Activated T-cell treated with anti-CD3 and anti-CD28 coated beads for 48 hours (primary cell): ENCODE results near the gene CATSPERD.

Source experiments
- DNase-seq: peaks from one replicate; pipeline ENCODE4 v3.0.0-alpha.2; 2020; ENCODE audit warnings: low read depth

The CATSPERD gene

GRCh38 chr19:5804516-5805461 is 84.4 kb downstream of the CATSPERD start, which contains the start of gene NRTN:
Gene NRTN (plus strand): TSS chr19:5805067. CDS start chr19:5824166, 19,099 bp downstream.
- DNase-seq: peak; percentile 35

DNA sequence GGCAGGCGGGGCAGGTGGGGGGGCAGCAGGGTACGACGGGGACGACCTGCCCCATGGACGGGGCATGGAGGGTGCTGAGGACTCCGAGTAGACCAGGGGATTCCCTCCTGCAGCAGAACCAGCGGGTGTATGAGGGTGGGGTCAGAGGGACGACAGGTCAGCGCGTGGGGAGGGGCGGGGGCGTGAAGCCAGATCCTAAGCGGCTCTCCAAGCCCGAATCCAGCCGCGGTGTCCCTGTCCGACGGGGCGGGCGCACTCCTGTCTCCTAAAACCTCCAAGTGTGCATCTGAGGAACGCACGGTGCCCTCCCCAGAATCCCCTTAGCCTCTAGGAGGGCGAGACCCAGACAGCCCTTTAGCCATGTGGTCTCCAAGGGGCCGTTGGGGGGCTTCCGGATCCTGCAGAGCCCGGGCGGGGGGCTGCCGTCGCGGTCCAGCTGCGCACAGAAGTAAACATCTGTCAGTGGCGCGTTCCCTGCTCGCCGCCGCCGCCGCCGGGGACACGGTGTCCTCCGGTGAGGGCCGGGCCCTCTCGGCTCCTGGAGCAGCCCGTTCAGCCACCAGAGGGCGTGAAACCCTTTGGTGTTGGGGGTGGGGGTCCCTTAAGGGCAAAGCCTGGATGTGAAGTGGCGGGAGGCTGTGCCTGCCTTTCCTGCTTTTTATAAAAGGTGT is 85.2 kb downstream of the CATSPERD start:
- DNase-seq: peak; percentile 55

- no peak for DNase-seq
Measured at GRCh38 chr19:5806133-5806489, 85.7 kb downstream of the CATSPERD start.

DNA sequence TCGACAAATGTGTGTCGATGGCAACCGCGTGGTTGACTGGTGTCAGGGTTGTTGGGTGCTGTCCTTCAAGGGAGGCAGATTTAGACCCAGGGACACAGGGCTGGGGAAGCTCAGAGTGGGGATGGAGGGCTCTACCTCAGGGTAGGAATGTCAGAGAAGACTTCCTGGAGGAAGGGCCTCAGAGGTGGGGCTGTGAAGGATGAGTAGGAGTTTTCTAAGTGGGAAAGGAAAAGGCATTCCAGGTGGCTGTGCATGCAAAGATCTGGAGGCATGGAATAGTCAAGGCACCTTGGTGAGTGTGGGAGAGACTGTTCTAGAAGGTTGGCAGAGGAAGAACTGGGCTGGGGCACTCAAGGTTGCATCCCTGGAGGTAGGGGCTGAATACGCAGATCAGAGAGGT is 86.5 kb downstream of the CATSPERD start:
- no peak for DNase-seq

DNA sequence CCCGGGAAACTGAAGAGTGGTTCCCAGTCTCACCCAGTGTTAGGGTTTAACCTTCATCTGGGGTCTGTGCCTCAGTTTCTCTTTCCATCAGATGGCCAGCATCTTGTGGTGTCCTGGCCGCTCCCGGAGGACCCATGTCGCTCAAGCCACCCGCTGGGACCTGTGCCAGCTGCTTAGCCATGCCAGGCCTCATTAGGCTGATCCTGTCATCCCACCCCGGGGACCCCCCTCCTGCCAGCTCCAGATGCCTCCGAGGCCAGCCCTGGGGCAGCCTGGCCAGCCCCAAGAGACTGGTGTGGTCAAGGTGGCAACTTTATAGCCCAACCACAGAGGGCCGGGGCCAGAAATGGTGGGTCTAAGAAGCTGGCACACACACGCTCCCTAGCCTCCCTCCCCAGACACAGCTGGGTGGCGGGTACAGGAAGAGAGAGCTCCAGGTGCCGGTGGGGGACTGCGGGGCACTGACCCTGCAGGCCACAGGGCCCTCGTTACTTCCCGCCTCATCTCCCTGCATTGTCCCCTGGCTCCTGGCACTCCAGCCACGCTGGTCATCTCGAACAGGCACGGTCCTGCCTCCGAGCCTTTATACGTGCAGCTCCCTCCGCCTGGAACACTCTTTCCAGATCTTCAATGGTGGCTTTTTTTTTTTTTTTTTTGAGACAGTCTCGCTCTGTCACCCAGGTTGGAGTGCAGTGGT is 87.8 kb downstream of the CATSPERD start:
- no peak for DNase-seq

- no peak for DNase-seq
Measured at GRCh38 chr19:5809053-5809452, 88.6 kb downstream of the CATSPERD start.

DNA sequence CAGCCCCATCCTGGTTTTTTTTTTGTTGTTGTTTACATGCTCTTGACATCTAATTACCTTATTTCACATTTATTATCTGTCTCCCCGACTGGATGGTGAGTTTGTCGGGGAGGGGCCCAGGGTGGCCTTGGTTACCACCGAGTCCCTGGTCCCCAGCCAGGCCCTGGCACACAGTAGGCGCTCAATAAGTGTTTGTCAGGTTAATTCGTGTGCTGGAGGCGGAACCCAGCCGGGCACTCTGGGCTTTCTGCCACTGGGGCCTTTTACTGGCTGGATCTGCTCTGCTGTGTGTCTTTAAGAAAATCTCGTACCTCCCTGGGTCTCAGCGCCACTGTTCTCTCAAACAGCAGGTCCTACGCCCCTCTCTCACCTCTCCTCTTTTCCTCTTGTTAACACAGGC is 89.0 kb downstream of the CATSPERD start:
- no peak for DNase-seq

- DNase-seq: no peak
Measured at GRCh38 chr19:5811117-5811516, 90.7 kb downstream of the CATSPERD start.

- DNase-seq: no peak
Measured at GRCh38 chr19:5814123-5814851, 93.8 kb downstream of the CATSPERD start.

GRCh38 chr19:5814852-5815246 is 94.4 kb downstream of the CATSPERD start:
- no peak for DNase-seq

GRCh38 chr19:5817218-5817617 is 96.8 kb downstream of the CATSPERD start:
- DNase-seq: no peak

GRCh38 chr19:5818594-5818993 is 98.2 kb downstream of the CATSPERD start:
- no peak for DNase-seq

GRCh38 chr19:5820785-5821184 is 100.3 kb downstream of the CATSPERD start:
- no peak for DNase-seq

GRCh38 chr19:5821521-5822180 is 101.2 kb downstream of the CATSPERD start:
- DNase-seq: no peak

DNA sequence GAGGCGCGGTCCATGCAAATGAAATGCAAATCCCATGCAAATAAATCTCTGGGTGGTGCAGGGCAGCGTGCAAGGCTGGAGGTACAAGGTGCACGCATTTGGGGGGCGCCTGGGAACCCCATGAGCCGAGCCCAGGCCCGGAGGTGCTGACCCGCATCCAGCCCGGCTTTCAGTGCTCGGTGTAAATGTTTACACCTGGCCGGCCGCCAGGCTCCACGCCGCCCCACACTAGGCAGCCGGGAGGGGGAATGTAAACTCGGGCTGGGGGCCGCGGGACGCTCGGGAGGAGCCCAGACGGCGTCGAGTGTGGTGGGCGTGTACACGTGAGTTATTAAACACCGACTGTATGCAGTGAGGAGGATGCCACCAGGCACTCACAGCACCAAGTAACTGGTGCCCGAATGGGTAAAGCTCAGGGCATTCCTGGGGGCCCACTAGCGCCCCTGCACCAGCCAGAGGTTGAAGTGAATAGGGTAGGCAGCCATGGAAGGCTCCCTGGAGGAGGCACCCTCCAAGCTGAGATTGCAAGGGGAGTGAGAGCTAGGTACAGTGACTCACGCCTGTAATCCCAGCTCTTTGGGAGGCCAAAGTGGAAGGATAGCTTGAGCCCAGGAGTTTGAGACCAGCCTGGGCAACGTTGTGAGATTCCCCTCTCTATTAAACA is 101.9 kb downstream of the CATSPERD start:
- DNase-seq: no peak

DNA sequence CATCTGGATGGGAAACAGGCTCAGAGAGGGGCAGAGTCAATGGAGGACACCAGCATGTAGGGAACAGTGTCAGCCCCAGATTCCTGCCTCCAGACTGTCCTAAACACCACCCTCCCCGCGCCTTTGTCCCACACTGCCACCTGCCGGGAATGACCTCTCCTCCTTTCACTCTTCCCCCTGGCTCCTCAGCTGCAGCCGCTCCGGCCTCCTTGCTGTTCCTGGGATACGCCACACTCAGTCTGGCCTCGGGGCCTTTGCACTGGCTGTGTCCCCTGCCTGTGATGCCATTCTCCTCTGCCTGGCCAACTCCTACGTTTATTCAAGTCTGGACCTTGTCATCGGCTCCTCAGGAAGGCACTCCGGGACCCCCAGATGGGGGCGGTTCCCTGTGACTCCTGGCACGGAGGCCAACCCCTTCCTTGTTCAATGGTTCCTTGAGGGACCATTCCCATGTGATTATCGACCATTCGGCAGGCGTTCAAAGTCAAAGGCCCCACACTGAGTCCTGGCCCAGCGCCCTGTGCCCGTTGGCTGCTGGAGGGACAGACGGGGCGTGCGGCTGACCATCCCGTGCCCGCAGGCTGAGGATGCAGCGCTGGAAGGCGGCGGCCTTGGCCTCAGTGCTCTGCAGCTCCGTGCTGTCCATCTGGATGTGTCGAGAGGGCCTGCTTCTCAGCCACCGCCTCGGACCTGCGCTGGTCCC is 103.3 kb downstream of the CATSPERD start:
- DNase-seq: no peak

DNA sequence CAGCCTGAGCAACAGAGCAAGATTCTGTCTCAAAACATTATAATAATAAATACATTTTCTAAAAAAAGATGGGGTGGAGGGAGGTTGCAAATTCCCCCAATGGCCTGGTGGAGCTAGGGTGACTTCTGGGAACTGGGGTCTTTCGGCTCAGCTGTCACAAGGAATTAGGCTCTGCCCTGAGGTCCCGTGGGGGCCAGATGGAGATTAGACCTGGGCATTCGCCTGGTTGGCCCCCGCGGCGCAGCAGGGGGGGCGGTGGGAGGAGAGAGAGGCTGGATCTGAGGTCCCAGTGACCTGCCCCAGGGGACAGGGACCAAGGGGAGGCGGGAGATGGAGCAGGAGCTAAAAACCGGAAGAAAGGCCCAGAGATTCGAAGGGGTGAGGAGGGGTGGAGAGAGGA is 104.3 kb downstream of the CATSPERD start:
- DNase-seq: no peak

- no peak for DNase-seq
Measured at GRCh38 chr19:5825178-5825577, 104.7 kb downstream of the CATSPERD start.

- DNase-seq: no peak
Measured at GRCh38 chr19:5826531-5827341, 106.3 kb downstream of the CATSPERD start.
